HL-60 (cell line): ENCODE data around the gene TH.

Experiments
- CTCF ChIP-seq: IDR thresholded peaks from one replicate; pipeline ENCODE4 v1.5.1; 2011; ENCODE audit warnings: low read length, control low read depth, inconsistent platforms; ENCODE audit not compliant: insufficient read depth
- POLR2AphosphoS5 ChIP-seq: IDR thresholded peaks from 2 replicates; pipeline ENCODE4 v1.6.1; 2012; ENCODE audit warnings: low read depth

GRCh38 chr11:2218031-2218633 is 46.5 kb upstream of the TH start:
- TF ChIP-seq CTCF (no peak), POLR2AphosphoS5 (no peak)
